Transverse colon (tissue), 4 donors: ENCODE results near the gene BIRC7. TPM values are rescaled to one million over a fixed set of nuclear protein-coding genes. Genes with fewer than 3 reads are reported as not detected.

Source experiments
- DNase-seq: peaks from one replicate; pipeline ENCODE4 v3.0.0-alpha.2; 2019
- H3K27ac ChIP-seq, 4 donors: fragments of 200-600 bp; sonication (generic); 2 replicates each; pipeline ENCODE4 v1.5.1; 2016 to 2018; ENCODE audit warnings: inconsistent platforms in 4 of 4
- H3K27me3 ChIP-seq: fragments of 200-600 bp; sonication (generic); 2 replicates; pipeline ENCODE4 v1.5.1; 2017; ENCODE audit warnings: inconsistent platforms
- H3K36me3 ChIP-seq, 4 donors: fragments of 200-600 bp; sonication (generic); 2 replicates each; pipeline ENCODE4 v1.5.1; 2017 to 2019; ENCODE audit warnings: inconsistent platforms in 4 of 4
- H3K4me1 ChIP-seq, 4 donors: fragments of 200-600 bp; sonication (generic); 2 replicates each; pipeline ENCODE4 v1.5.1; 2017 to 2020; ENCODE audit warnings: inconsistent platforms in 4 of 4
- H3K4me3 ChIP-seq, 4 donors: fragments of 200-600 bp; sonication (generic); 1 replicate in 1 of 4; 2 replicates in 3 of 4; pipeline versions ENCODE4 v1.5.1 to v1.6.1; 2017 to 2019; ENCODE audit warnings: inconsistent platforms in 4 of 4
- H3K9me3 ChIP-seq, 2 donors: fragments of 200-600 bp; sonication (generic); 2 replicates each; pipeline ENCODE4 v1.5.1; 2017 to 2019; ENCODE audit warnings: inconsistent platforms in 2 of 2
- CTCF ChIP-seq, 5 experiments: fragments of 200-600 bp in 3 of 5; fragments of 450-650 bp in 2 of 5; sonication (generic) in 3 of 5; IDR thresholded peaks; 1 replicate in 2 of 5; 2 replicates in 3 of 5; pipeline ENCODE4 v1.5.1; 2016 to 2017; ENCODE audit warnings: antibody characterized with exemption in 5 of 5, inconsistent platforms in 3 of 5, mild to moderate bottlenecking in 2 of 5, moderate library complexity in 1 of 5
- EP300 ChIP-seq: sonication (generic); formaldehyde crosslinking; IDR thresholded peaks from one replicate; pipeline ENCODE4 v1.6.1; 2017; ENCODE audit warnings: antibody characterized with exemption, low read depth
- POLR2A ChIP-seq: fragments of 450-650 bp; IDR thresholded peaks from one replicate; pipeline ENCODE4 v1.6.1; 2016; ENCODE audit warnings: antibody characterized with exemption, mild to moderate bottlenecking, moderate library complexity
- POLR2AphosphoS5 ChIP-seq, 3 donors: sonication (generic); formaldehyde crosslinking; IDR thresholded peaks; one replicate each; pipeline ENCODE4 v1.6.1; 2016; ENCODE audit warnings: antibody characterized with exemption in 3 of 3
- WGBS, 2 donors: methylation state at CpG; one replicate each; pipeline ENCODE4 v1.1.5; 2018; ENCODE audit warnings: low coverage in 1 of 2; 5-methylcytosine and 5-hydroxymethylcytosine counted together
- in situ Hi-C, 4 donors: fragments of 200-750 bp; cut with MboI; loops; one replicate each; pipeline versions ENCODE4 v1.15.0 to v1.15.1; 2017; ENCODE audit warnings: low sequenced_read_pairs in 3 of 4, low pct_ligation_motif_present in 1 of 4, low pct_unique_long_range_greater_than_20kb in 1 of 4
- intact Hi-C: fragments of 100-400 bp; cut with DNase I; formaldehyde crosslinking; loops from one replicate; pipeline ENCODE4 v1.15.1; 2023; ENCODE audit warnings: low total_unique reads
- total RNA-seq, 4 donors: library from RNA; depleted of rRNA; stranded (reverse); fragments of >200 nt; gene quantifications; one replicate each; pipeline ENCODE4 v1.1.0, GENCODE V29; 2016

Gene BIRC7
- total RNA-seq, 4 donors from 2014 or later, result 1.6 to 12.7 TPM; not detected in 2

- Histone ChIP-seq H3K27me3 (no peaks in the 10 kb centered on the region), H3K36me3 (peaks cover 0 to 26% (median 10%) of the 10 kb centered on the region in 4 donors), H3K9me3 (no peaks in the 10 kb centered on the region), H3K27ac (no peak overlapping the region), H3K4me3 (no peak overlapping the region), H3K4me1 (peaks cover 13 to 23% (median 16%) of the 10 kb centered on the region in 4 donors)
- in situ Hi-C loops (no loop called here), intact Hi-C loops (no loop called here)
- DNase-seq, result no peak
- 95% methylated on average over 20 of the region's 20 CpGs; no CpG with 5 or more reads in 1 of the 2 donors for WGBS, 2 donors
- TF ChIP-seq POLR2AphosphoS5 (IDR thresholded peaks at IDR 0.05), result no peak
- no peak for TF ChIP-seq POLR2A
- no peak for TF ChIP-seq CTCF (IDR thresholded peaks at IDR 0.05)
- no peak for TF ChIP-seq EP300
Measured at GRCh38 chr20:63276956-63277355, 41.3 kb downstream of the BIRC7 start.

GRCh38 chr20:63277466-63278272, 42.0 kb downstream of the BIRC7 start:
- WGBS, 2 donors, result 91 to 93% methylated on average over 9 to 26 of the region's 30 CpGs
- DNase-seq, result no peak
- H3K27ac ChIP-seq, result no peak overlapping the region
- H3K36me3 ChIP-seq, result peaks cover 0 to 26% (median 10%) of the 10 kb centered on the region in 4 donors
- H3K9me3 ChIP-seq, result no peaks in the 10 kb centered on the region
- no peak overlapping the region for H3K4me3 ChIP-seq
- in situ Hi-C loops, result no loop called here
- intact Hi-C loops, result no loop called here
- no peaks in the 10 kb centered on the region for H3K27me3 ChIP-seq
- H3K4me1 ChIP-seq, result peaks cover 13 to 21% (median 15%) of the 10 kb centered on the region in 4 donors
- TF ChIP-seq CTCF (IDR thresholded peaks at IDR 0.05) (no peak), POLR2AphosphoS5 (IDR thresholded peaks at IDR 0.05) (no peak), EP300 (no peak), POLR2A (no peak)

GRCh38 chr20:63278661-63279060, 43.0 kb downstream of the BIRC7 start:
- WGBS, 2 donors, result 85 to 100% methylated on average over 1 to 17 of the region's 17 CpGs

More at GRCh38 chr20:63278661-63279060, 43.0 kb downstream of the BIRC7 start:
- Histone ChIP-seq H3K4me1 (peaks cover 9 to 16% (median 10%) of the 10 kb centered on the region in 4 donors), H3K36me3 (peaks cover 0 to 26% (median 13%) of the 10 kb centered on the region in 4 donors), H3K9me3 (no peaks in the 10 kb centered on the region), H3K4me3 (no peak overlapping the region), H3K27ac (no peak overlapping the region), H3K27me3 (no peaks in the 10 kb centered on the region)
- in situ Hi-C loops, result no loop called here
- TF ChIP-seq EP300, result no peak
- no peak for TF ChIP-seq CTCF (IDR thresholded peaks at IDR 0.05)
- TF ChIP-seq POLR2AphosphoS5 (IDR thresholded peaks at IDR 0.05), result no peak
- TF ChIP-seq POLR2A, result no peak
- intact Hi-C loops, result no loop called here
- DNase-seq, result no peak
